ENCODE results near the gene STH.

Gene STH

DNA sequence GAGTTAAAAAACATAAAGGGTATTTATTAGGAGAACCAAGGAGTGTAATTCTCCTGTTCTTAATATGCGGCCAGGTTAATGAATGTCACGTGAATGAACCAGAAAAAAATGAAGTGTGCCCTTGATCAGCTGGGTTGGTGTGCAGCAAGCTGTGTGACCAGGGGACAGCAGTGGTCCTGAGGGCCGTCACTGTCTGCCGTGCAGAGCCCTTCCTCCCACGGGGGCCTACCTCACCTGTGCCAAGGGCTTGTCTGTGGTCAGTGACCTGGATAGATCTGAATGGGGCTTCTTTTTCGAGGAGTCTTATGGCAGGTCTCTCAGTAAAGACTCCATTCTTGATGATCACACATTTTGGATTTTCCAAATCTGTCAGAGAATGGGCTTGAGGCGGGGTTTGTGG is 17.7 kb upstream of the STH start:
- TF ChIP-seq JUND (IDR thresholded peaks at IDR 0.05; ENCODE audit: low read depth): no peak
- DNase-seq (ENCODE audit: low read depth in 1 of 2, low spot score in 1 of 2): no peak
- in situ Hi-C loops (cut with HindIII; ENCODE audit: low pct_unique_long_range_greater_than_20kb, low sequenced_read_pairs): no loop called here

DNA sequence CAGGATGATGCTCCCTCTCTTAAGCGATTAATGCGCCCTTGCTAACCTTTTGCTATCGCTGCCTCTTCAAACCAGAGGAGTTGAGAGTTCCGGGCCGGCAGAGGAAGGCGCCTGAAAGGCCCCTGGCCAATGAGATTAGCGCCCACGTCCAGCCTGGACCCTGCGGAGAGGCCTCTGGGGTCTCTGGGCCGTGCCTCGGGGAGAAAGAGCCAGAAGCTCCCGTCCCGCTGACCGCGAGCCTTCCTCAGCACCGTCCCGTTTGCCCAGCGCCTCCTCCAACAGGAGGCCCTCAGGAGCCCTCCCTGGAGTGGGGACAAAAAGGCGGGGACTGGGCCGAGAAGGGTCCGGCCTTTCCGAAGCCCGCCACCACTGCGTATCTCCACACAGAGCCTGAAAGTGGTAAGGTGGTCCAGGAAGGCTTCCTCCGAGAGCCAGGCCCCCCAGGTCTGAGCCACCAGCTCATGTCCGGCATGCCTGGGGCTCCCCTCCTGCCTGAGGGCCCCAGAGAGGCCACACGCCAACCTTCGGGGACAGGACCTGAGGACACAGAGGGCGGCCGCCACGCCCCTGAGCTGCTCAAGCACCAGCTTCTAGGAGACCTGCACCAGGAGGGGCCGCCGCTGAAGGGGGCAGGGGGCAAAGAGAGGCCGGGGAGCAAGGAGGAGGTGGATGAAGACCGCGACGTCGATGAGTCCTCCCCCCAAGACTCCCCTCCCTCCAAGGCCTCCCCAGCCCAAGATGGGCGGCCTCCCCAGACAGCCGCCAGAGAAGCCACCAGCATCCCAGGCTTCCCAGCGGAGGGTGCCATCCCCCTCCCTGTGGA is 16.0 kb upstream of the STH start:
- DNase-seq (ENCODE audit: low read depth in 1 of 2, low spot score in 1 of 2): no peak
- no peak for TF ChIP-seq JUND (IDR thresholded peaks at IDR 0.05; ENCODE audit: low read depth)
- in situ Hi-C loops (cut with HindIII; ENCODE audit: low pct_unique_long_range_greater_than_20kb, low sequenced_read_pairs): no loop called here

DNA sequence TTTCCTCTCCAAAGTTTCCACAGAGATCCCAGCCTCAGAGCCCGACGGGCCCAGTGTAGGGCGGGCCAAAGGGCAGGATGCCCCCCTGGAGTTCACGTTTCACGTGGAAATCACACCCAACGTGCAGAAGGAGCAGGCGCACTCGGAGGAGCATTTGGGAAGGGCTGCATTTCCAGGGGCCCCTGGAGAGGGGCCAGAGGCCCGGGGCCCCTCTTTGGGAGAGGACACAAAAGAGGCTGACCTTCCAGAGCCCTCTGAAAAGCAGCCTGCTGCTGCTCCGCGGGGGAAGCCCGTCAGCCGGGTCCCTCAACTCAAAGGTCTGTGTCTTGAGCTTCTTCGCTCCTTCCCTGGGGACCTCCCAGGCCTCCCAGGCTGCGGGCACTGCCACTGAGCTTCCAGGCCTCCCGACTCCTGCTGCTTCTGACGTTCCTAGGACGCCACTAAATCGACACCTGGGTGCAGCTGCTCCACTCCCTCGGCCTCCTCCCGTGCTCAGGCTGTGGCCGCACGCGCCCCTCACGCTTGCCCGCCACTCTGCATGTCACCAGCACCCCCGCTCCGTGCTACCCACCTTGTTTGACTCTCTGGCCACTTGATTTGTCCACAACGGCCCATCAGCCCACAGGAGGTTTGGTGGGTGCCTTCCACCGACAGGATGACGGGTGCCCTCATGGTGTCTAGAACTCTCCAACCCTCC is 15.3 kb upstream of the STH start:
- no peak for TF ChIP-seq JUND (IDR thresholded peaks at IDR 0.05; ENCODE audit: low read depth)
- in situ Hi-C loops (cut with HindIII; ENCODE audit: low pct_unique_long_range_greater_than_20kb, low sequenced_read_pairs): no loop called here
- DNase-seq (ENCODE audit: low read depth in 1 of 2, low spot score in 1 of 2): no peak

DNA sequence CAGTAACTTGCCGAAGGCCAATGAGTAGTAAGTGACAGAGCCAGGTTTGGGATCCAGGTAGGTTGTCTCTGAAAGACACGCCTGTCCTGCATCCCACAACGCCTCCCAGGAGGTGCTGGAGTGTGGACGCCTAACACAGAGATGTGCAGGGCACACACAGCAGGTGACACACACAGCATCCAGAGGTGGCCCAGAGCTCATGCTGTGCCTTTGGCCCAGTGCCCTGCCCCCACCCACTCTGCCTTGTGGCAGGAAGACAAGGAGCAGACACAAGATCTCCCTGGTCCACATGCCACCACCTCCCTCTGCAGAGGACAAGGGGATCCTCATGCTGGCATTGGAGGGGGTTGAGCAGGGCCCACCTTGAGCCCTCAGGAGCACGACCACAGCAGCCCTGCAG is 14.7 kb upstream of the STH start:
- in situ Hi-C loops (cut with HindIII; ENCODE audit: low pct_unique_long_range_greater_than_20kb, low sequenced_read_pairs): no loop called here

DNA sequence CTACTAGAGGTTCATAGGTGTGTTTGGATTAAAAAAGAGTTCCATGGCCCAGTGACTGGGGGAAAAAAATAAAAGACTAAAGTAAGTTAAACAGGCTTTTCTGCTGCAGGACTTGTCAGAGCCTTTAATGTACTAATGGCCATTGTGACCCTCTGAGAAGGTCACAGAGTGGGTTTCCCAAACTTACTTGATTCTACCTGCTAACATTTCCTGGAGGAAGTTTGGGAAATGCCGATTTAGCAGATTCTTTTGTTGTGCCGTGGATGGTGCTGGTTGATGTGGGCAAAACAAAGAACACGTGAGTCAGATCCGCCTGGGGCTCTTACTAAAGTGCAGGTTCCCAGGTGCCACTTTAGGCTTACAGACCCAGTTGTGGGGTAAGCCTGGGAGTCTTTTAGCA is 13.6 kb upstream of the STH start:
- TF ChIP-seq JUND (IDR thresholded peaks at IDR 0.05; ENCODE audit: low read depth): no peak
- in situ Hi-C loops (cut with HindIII; ENCODE audit: low pct_unique_long_range_greater_than_20kb, low sequenced_read_pairs): no loop called here
- DNase-seq (ENCODE audit: low read depth in 1 of 2, low spot score in 1 of 2): no peak

More for the DNA sequence above, 14.7 kb upstream of the STH start:
- no peak for DNase-seq (ENCODE audit: low read depth in 1 of 2, low spot score in 1 of 2)
- no peak for TF ChIP-seq JUND (IDR thresholded peaks at IDR 0.05; ENCODE audit: low read depth)

DNA sequence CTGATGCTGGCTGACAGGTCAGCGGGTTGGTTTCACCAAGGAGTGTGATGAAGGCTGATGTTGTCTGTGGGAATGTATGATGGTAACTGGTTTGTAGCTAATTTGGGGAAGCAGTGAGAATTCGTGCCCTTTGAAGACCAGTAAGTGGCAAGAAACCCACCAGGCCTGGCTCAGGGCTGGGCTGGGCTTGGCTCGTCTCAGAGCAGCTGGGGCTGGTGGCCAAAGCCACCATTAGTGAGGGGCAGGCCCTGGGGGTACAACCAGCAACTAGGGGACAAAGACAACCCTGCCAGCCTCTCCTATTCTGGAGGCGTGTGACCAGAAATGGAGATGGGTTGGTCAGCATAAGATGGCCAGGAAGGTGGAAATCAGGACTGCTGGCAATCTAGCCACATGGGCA is 13.0 kb upstream of the STH start:
- DNase-seq (ENCODE audit: low read depth in 1 of 2, low spot score in 1 of 2): no peak
- TF ChIP-seq JUND (IDR thresholded peaks at IDR 0.05; ENCODE audit: low read depth): no peak
- in situ Hi-C loops (cut with HindIII; ENCODE audit: low pct_unique_long_range_greater_than_20kb, low sequenced_read_pairs): no loop called here

DNA sequence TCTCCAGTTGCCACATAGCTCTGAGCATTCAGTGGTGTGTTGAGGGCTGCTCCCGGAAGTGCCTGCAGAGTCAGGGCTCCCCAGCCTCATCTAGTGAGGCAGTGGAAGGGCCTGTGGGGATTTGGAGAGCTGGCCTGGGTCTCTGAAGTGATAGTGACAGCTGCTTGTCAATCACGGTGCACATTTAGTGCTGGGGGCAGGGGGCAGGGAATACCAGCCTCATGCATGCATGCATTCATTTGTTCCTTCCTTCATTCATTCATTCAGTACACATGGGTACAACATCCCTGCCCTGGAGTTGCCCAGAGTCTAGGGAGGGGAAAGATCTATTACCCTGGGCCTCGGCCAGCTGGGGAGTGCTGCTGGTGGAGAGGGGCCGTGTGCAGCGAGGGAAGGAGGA is 11.3 kb upstream of the STH start:
- in situ Hi-C loops (cut with HindIII; ENCODE audit: low pct_unique_long_range_greater_than_20kb, low sequenced_read_pairs): no loop called here
- DNase-seq (ENCODE audit: low read depth in 1 of 2, low spot score in 1 of 2): no peak
- TF ChIP-seq JUND (IDR thresholded peaks at IDR 0.05; ENCODE audit: low read depth): no peak

DNA sequence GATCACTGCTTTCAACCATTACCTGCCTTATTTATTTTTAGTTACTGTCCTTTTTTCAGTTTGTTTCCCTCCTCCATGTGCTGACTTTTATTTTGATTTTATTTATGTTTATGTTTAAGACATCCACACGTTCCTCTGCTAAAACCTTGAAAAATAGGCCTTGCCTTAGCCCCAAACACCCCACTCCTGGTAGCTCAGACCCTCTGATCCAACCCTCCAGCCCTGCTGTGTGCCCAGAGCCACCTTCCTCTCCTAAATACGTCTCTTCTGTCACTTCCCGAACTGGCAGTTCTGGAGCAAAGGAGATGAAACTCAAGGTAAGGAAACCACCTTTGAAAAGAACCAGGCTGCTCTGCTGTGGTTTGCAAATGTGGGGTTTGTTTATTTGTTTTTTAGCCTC is 9.3 kb upstream of the STH start:
- TF ChIP-seq JUND (IDR thresholded peaks at IDR 0.05; ENCODE audit: low read depth): no peak
- in situ Hi-C loops (cut with HindIII; ENCODE audit: low pct_unique_long_range_greater_than_20kb, low sequenced_read_pairs): no loop called here
- DNase-seq (ENCODE audit: low read depth in 1 of 2, low spot score in 1 of 2): no peak

DNA sequence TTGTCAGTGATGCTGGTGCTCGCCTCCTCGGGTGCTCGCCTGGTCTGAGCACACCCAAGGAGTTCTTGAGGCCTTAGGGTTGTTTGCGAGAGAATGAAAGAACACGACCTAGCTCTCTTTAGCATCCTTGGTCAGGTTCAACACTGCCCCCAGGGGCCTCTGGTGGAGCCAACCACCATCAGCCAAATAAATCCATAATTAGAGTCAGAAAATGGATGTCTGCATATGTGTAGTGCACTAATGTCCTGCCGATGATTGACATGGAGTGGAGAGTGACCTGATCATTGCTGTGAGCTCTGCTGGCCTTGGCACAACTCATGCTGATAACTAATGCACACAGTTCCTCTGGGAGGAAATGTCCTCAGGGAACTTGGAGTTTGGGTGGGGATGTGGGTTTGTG is 8.2 kb upstream of the STH start:
- no peak for DNase-seq (ENCODE audit: low read depth in 1 of 2, low spot score in 1 of 2)
- in situ Hi-C loops (cut with HindIII; ENCODE audit: low pct_unique_long_range_greater_than_20kb, low sequenced_read_pairs): no loop called here
- no peak for TF ChIP-seq JUND (IDR thresholded peaks at IDR 0.05; ENCODE audit: low read depth)

DNA sequence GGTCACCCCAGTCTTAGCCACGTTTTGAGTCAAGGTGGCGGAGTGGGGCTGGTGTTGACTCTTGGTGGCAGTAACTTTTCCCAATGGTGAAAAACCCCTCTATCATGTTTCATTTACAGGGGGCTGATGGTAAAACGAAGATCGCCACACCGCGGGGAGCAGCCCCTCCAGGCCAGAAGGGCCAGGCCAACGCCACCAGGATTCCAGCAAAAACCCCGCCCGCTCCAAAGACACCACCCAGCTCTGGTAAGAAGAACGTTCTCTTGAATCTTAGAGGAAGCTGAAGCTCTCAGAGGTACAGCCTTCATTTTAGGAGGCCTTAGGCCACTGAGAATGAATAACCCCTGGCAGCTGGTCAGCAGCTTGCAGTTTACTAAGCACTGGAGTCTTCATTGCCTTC is 7.7 kb upstream of the STH start:
- no peak for TF ChIP-seq JUND (IDR thresholded peaks at IDR 0.05; ENCODE audit: low read depth)
- in situ Hi-C loops (cut with HindIII; ENCODE audit: low pct_unique_long_range_greater_than_20kb, low sequenced_read_pairs): no loop called here
- no peak for DNase-seq (ENCODE audit: low read depth in 1 of 2, low spot score in 1 of 2)

DNA sequence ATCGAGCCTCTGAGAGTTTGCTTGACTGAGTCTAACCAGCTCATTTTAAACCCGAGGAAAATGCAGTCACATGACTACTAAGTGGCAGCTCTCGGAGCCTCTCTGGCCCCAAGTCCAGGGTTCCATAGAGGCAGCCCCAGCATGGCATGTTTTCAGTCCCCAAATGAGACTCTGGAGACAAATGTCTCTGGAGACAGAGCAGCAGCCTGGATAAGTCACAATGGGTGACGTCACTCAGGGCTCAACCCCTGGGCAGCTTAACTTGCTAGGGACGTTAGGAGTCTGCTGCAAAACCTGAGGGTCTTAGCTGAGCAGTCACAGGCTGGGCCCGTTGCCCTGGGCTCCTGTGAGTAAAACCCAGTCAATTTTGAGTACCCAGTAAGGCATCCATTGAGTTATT is 6.9 kb upstream of the STH start:
- no peak for DNase-seq (ENCODE audit: low read depth in 1 of 2, low spot score in 1 of 2)
- no peak for TF ChIP-seq JUND (IDR thresholded peaks at IDR 0.05; ENCODE audit: low read depth)
- in situ Hi-C loops (cut with HindIII; ENCODE audit: low pct_unique_long_range_greater_than_20kb, low sequenced_read_pairs): no loop called here

DNA sequence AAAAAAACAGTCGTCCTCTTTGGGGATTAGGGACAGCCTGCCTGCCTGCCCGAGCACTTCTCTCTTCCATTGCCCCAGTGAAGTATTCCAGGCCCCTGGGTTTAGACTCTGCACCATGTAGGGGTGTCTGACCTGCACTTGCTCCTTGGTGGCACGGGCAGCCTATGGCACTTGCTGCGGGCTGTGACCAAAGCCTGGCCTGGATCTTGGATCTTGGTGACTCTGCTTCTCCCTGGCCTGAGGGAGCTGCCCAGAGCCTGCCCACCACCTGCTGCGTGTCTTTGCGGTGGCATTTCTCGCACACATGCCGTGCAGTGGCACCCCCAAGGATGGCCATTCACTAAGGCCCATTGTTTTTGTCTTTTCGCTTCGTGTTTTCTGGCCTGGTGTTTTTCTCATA is 6.1 kb upstream of the STH start:
- DNase-seq (ENCODE audit: low read depth in 1 of 2, low spot score in 1 of 2): peak in 1 of 2 experiments; percentile 35
- in situ Hi-C loops (cut with HindIII; ENCODE audit: low pct_unique_long_range_greater_than_20kb, low sequenced_read_pairs): no loop called here
- no peak for TF ChIP-seq JUND (IDR thresholded peaks at IDR 0.05; ENCODE audit: low read depth)

DNA sequence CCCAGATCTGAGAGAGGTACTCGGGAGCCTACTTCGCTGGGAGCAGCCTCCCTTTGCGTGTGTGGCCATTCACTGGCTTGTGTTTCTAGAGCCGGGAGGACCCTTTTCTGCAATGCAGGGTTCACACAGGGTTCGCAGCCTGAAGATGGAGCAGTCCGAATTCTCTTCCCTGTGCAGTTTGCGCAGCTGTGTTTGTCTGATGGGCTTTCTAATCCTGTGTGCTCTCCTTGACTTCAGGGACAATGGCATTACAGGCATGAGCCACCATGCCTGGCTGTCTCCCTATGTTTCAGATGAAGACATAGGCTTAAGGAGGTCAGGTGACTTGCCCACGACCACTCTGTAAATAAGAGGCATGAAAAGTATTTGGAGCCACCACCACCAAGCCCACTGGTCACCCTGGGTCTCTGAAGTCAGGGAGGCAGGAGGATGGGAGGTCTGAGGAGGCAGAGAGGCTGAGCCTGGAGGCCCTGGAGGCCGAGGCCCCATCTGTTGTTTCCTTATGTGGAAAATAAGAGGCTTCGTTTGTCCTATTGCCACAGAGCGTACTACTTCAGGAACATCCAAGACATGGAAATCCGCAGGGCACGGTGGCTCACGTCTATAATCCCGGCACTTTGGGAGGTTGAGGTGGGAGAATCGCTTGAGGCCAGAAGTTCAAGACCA is 5.0 kb upstream of the STH start:
- in situ Hi-C loops (cut with HindIII; ENCODE audit: low pct_unique_long_range_greater_than_20kb, low sequenced_read_pairs): no loop called here
- no peak for TF ChIP-seq JUND (IDR thresholded peaks at IDR 0.05; ENCODE audit: low read depth)

More for the DNA sequence above, 5.0 kb upstream of the STH start:
- DNase-seq (ENCODE audit: low read depth in 1 of 2, low spot score in 1 of 2): no peak

All from T47D (cell line).